Inflammatory macrophage treated with lipopolysaccharide for 4 hours (primary cell): Measurements from ENCODE around the gene NUDCD3.

Experiments used
- DNase-seq: peaks from one replicate; pipeline ENCODE4 v3.0.0-alpha.2; 2020

Gene NUDCD3

GRCh38 chr7:44398511-44398911 is 91.9 kb downstream of the NUDCD3 start:
- DNase-seq, result no peak

GRCh38 chr7:44396931-44397545 is 93.4 kb downstream of the NUDCD3 start:
- peak; percentile 74 for DNase-seq

DNA sequence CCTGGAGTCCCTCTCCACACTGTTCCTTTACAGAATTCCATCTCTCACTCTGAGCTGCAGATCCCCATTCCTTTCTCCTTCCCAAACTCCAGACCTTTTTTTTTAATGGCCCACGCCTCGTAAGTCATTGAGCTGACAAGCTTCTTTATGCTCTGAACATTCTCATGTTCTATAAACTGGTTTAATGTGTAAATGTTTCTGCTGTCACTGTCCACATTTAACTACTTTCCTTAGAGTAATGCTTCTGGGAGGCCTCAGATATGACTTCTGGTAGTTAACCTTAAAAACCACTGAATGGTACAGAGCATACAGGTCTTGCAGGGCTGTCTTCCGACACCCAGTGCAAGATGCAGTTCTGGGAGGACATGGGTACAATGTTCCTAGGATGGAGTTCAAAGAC is 94.0 kb downstream of the NUDCD3 start:
- DNase-seq, result no peak

- no peak for DNase-seq
Observed at GRCh38 chr7:44395067-44395466, 95.4 kb downstream of the NUDCD3 start.

DNA sequence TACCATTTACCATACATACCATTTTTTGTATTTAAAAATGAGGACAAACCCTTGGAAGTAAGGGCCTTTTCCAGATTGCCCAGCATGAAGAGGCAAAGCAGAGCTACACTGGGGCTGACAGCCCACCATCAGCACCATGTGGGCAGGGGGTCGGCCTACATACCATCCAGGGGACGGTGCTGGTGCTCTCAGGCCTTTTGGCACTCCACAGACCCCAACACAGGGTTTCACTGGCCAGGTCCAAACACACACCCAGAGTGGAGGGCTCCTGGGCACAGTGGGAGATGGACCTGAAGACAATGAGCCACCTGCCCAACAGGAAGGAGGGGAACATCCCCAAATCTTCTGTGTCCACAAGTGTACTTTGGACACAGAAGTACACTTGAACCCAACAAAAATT is 95.8 kb downstream of the NUDCD3 start:
- DNase-seq, result no peak

GRCh38 chr7:44394112-44394447 is 96.4 kb downstream of the NUDCD3 start:
- DNase-seq, result no peak

GRCh38 chr7:44393238-44394111 is 97.0 kb downstream of the NUDCD3 start:
- no peak for DNase-seq

DNA sequence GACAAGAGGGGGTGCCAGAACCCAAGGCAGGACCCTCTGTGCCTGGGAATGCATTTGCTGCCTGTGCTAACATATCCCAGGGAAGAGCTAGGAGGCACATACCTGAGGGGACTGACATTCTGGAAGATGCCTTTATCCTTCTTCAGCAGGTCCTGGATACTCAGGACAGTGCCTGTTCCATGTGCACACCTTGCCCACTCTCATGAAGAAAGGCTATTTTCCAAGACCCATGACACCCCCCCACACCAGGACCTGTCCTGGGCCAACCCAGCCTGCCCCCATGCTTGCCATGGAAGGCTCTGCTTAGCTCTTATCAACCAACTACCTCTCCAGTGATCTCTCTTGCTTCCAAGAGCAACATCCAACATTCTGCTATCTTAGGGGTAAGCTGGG is 97.8 kb downstream of the NUDCD3 start:
- no peak for DNase-seq

DNA sequence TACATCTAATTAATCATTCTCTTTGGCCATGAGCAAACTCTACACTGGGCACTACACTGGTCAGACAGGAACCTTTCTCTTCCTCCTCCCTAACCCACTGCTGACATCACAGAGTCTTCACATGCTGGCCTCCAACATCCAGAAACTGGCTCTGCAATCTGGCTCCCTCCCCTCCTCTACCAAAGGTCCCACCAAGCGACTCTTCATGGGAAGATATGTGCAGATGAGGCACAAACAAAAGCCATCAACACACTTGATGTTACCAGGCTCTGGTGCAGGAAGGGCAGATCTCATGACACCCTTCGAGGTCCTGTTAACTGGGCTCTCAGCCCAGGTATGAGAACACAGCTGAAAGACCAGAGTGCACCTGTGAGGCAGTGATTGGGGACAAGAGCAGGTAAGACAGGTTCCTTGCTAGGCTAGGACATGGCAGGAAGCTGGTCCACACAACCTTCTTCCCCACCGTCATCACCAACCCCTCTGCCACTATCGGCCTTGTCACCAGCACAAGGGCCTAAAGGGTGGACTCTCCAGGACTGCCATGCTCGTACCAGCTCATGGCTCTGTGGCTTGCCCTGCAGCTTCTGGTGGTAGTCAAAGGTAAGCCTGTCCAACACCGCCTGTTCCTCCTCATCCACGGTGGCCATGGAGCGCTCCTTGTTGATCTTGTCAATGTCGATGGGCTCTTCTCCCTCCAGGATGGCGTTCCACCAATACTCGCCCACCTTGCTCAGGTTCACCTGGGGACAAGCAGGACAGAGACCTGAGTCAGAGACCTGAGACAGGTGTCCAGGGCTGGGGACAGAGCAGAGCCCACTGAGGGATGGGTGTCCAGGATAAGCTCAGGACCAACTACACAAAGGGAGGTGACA is 98.5 kb downstream of the NUDCD3 start:
- DNase-seq, result no peak

DNA sequence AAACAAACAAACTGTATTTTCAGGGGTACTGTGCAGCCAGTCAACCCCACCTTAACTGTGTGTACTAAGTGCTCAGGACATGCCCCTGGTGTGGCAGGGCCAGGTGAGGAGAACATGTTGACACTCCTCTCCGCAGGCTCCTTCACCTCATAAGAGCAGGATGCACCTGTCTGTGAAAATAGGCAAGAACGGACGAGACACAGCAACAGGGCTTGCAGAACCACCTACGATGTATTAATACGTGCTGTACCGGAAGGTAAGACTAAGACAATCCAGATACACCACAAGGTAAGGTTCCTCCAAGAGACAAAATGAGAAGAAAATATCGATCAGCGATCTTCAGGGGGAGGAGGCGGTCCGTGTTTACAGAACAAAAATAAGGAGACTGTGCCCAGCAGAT is 99.3 kb downstream of the NUDCD3 start:
- DNase-seq, result no peak

DNA sequence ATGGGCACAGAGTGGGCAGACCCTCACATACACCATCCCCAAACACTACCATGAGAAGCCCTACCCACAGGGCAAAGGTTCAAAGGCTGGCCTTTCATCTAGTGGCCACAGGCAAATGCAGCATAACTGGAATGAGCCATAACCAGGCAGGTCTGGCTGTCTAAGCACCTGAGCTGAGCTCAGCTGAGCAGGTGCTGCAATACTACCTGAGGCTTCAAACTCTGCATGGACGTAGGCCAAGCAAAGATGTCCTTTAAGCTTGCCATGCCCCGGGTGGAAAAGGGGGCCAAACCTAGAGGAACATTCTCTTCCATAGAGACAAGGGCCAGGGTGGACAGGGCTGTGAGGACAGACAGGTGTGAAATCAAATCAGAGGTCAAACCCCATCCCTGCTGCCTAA is 99.8 kb downstream of the NUDCD3 start:
- DNase-seq, result no peak

GRCh38 chr7:44388089-44388970 is 102.1 kb downstream of the NUDCD3 start:
- no peak for DNase-seq

- no peak for DNase-seq
Observed at GRCh38 chr7:44387389-44387788, 103.1 kb downstream of the NUDCD3 start.

GRCh38 chr7:44386139-44386913 is 104.1 kb downstream of the NUDCD3 start:
- no peak for DNase-seq

- DNase-seq, result no peak
Observed at GRCh38 chr7:44385434-44386138, 104.9 kb downstream of the NUDCD3 start.

GRCh38 chr7:44384586-44385433 is 105.6 kb downstream of the NUDCD3 start:
- no peak for DNase-seq

GRCh38 chr7:44383566-44383965 is 106.9 kb downstream of the NUDCD3 start:
- DNase-seq, result no peak

DNA sequence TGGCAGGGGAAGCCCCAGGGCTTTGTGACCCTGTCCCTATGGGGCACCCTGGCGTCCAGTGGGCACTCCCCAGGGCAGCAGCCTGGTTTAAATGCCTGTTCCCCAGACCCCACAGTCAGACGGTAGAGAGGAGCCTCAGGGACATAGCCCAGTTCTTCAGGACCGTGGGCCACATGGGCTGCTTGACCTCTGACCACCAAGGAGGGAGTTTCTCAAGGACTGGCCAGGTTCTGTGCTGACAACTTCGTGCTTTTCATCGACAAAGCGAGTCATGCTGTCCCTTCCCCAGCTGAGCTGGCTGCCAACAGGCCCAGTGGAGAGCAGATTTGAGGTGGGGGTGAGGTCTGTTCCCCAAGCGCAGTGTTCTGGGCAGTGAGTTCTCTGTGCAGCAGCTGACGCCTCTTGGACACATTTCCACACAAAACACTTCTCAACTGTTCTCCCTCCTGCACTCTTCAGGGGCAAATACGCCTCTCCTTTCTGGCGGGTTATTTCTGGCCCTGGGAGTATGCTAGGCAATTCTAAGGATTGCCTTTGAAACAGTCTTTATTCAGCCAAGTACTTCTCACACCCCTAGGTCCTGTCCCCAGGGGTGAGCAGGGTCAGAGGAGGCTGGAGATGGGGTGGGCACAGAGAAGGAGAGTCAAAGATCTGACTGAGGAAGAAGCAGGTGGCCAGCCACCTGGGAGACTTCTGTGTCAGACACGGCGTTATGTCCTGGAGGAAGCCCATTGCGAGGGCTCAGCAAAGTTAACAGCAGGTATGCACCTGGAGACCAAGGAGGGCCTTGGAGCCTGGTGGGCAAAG is 107.8 kb downstream of the NUDCD3 start:
- no peak for DNase-seq

DNA sequence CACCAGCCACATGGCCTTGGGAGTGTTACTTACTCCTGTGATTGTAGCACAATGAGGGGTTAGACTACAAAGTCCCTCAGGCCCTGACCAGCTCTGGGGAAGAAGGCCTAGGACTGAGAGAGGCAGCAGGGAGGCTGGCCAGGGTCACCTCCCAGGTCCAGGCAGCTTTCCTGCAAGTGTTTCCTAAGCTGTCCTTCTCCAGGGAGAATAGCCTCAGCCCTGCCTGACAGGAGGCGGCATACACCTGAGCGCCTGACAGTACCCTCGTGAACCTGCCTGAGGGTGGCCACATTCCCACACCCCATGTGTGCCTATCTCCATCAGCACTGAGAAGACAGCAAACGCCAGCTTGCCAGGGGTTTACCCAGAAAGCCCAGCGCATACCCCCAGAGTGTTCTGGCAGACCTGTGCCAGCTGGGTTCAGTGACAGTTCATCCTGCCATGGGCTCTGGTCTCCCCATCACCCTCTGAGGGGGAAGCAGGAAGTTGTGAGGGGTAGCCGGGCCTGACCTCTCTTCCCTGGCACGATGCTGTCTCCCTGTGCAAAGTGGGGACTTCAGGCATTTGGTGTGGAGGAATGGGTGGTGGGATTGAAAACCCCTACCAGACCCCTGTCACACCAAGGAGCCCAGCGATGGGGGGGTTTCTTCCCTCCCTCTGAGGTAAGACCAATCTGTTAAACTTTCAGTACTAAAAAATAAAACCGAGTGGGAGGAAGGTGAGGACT is 108.8 kb downstream of the NUDCD3 start:
- no peak for DNase-seq
